Measurements from ENCODE around the gene HLF. TPM values are rescaled to one million over a fixed set of nuclear protein-coding genes. Genes with fewer than 3 reads are reported as not detected.
"Not testable (repeated sequence)": the region's sequence is repeated elsewhere in the genome, so short reads cannot be mapped to it uniquely, and the experiment has no call there.

HLF gene
- total RNA-seq, 1 experiment from 2014 or later: 1.3 TPM

DNA sequence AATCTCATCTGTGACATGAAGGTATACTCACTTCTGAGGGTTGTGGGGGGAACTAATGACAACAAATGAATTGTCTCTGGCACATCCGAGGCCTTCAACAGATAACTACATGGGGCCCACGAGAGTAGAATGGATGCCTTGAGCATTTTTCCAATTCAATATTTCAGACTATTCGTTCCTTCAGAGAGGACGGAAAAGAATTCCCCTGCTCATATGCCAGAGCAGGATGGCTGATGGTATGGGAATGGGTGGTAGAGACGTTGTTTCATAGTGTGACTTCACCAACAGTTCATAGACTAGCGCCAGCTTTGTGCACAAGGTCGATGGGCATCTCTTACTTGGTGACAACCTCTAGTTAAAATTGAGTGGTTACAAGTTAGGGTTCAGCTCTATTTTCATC is 61.3 kb downstream of the HLF start:
- Mint-ChIP-seq H3K4me3 (ENCODE audit: low read depth, unreplicated experiment) (no peak overlapping the region), H3K27ac (ENCODE audit: unreplicated experiment) (no peak overlapping the region), H3K9me3 (ENCODE audit: low read depth, unreplicated experiment) (peaks cover 2% of the 10 kb centered on the region), H3K4me1 (ENCODE audit: low read depth, unreplicated experiment) (peaks cover 21% of the 10 kb centered on the region), H3K27me3 (ENCODE audit: unreplicated experiment) (no peaks in the 10 kb centered on the region), H3K36me3 (ENCODE audit: insufficient read depth, unreplicated experiment) (no peaks in the 10 kb centered on the region)
- no peak for DNase-seq
- no TSS peak for BruUV-seq (replicated peaks)
- CTCF ChIA-PET: no interaction called here
- TF ChIP-seq, protein P1, sequence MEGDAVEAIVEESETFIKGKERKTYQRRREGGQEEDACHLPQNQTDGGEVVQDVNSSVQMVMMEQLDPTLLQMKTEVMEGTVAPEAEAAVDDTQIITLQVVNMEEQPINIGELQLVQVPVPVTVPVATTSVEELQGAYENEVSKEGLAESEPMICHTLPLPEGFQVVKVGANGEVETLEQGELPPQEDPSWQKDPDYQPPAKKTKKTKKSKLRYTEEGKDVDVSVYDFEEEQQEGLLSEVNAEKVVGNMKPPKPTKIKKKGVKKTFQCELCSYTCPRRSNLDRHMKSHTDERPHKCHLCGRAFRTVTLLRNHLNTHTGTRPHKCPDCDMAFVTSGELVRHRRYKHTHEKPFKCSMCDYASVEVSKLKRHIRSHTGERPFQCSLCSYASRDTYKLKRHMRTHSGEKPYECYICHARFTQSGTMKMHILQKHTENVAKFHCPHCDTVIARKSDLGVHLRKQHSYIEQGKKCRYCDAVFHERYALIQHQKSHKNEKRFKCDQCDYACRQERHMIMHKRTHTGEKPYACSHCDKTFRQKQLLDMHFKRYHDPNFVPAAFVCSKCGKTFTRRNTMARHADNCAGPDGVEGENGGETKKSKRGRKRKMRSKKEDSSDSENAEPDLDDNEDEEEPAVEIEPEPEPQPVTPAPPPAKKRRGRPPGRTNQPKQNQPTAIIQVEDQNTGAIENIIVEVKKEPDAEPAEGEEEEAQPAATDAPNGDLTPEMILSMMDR (IDR thresholded peaks at IDR 0.05; ENCODE audit: unreplicated experiment): no peak
- intact Hi-C loops (cut with micrococcal nuclease; ENCODE audit: unreplicated experiment): no loop called here

DNA sequence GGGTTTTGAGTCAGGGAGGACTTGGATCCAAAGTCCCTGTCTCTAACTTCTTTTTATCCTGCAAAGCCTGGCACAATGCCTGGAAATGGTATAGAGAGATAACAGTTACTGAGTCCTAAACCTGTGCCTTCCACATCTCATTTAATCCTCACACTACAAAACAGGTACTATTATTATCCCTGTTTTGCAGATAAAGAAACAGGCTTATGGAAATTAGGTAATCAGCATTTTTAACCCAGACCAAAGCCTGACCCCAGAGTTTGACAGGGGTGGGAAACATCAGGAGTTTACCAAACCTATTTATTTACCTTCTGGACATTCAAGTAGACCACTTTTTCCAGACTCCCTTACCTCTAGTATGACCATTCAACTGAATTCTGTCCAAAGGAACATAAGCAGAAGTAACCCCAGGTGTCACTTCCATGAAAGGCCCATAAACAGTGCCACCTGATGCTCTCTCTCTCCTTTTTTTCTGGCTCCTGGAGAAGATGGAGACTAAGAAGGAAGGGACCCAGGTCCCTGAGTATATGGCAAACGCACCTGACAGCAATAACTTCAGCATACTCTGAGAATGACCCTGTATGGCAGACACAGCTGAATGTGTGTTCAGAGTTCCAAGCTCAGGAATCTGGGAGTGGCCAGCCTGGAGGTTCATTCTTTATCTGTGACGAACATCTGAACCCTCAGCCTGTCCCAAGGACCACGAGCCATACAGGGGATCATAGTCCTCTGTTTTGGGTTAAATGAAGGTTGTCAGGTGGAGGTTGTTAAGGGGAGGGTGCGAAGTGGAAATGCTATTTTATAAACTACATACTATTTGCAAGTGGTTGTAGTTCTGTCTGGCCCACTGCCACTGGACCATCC is 62.7 kb downstream of the HLF start:
- TF ChIP-seq, protein P1 (IDR thresholded peaks at IDR 0.05; ENCODE audit: unreplicated experiment): no peak
- intact Hi-C loops (cut with micrococcal nuclease; ENCODE audit: unreplicated experiment): no loop called here
- BruUV-seq (replicated peaks): no TSS peak
- Mint-ChIP-seq H3K9me3 (ENCODE audit: low read depth, unreplicated experiment) (peaks cover 2% of the 10 kb centered on the region), H3K27me3 (ENCODE audit: unreplicated experiment) (no peaks in the 10 kb centered on the region), H3K36me3 (ENCODE audit: insufficient read depth, unreplicated experiment) (no peaks in the 10 kb centered on the region), H3K27ac (ENCODE audit: unreplicated experiment) (no peak overlapping the region), H3K4me1 (ENCODE audit: low read depth, unreplicated experiment) (peaks cover 27% of the 10 kb centered on the region), H3K4me3 (ENCODE audit: low read depth, unreplicated experiment) (no peak overlapping the region)
- CTCF ChIA-PET: no interaction called here
- DNase-seq: peak; percentile 7

DNA sequence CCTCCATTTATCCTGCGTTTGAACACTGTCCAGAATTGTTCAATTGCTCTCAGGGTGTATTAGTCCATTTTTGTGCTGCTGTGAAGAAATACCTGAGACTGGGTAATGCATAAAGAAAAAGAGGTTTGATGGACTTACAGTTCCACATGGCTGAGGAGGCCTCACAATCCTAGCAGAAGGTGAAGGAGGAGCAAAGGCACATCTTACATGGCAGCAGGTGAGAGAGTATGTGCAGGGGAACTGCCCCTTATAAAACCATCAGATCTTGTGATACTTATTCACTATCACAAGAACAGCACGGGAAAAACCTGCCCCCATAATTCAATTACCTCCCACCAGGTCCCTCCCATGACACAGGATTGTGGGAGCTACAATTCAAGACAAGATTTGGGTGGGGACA is 63.8 kb downstream of the HLF start:
- H3K4me3 Mint-ChIP-seq (ENCODE audit: low read depth, unreplicated experiment); DNase-seq; BruUV-seq (replicated peaks); H3K27ac Mint-ChIP-seq (ENCODE audit: unreplicated experiment); CTCF ChIA-PET; H3K36me3 Mint-ChIP-seq (ENCODE audit: insufficient read depth, unreplicated experiment); H3K9me3 Mint-ChIP-seq (ENCODE audit: low read depth, unreplicated experiment); H3K27me3 Mint-ChIP-seq (ENCODE audit: unreplicated experiment); intact Hi-C loops (cut with micrococcal nuclease; ENCODE audit: unreplicated experiment): not testable (repeated sequence)
- H3K4me1 Mint-ChIP-seq (ENCODE audit: low read depth, unreplicated experiment): peaks cover 31% of the 10 kb centered on the region

DNA sequence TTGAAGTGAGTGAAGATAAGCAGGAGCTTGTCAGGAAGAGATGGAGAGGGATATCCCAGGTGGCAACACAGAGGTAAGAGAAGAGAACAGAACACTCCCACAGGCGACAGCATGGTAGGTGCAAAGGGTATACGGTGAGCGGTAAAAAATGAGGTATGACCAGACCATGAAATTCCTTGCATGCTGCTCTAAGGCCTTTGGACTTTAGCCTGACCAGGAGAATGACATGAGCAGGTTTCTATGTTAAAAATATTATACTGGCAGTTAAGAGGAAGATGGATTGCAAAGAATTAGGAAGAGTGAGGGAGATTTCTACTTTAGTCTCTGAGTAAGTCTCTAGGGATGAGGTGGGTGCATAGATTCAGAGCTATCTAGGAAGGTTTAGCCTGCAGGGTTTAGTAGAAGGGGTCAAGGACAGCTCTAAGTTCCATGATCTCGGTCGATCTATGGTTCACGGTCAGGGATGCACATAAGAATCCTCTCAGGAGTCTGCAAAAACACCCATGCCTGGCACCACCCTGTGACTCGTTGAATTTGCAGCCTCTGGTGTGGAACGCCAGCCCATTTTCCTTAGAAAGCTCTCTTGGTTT is 65.7 kb downstream of the HLF start:
- Mint-ChIP-seq H3K36me3 (ENCODE audit: insufficient read depth, unreplicated experiment) (no peaks in the 10 kb centered on the region), H3K27me3 (ENCODE audit: unreplicated experiment) (peaks cover 6% of the 10 kb centered on the region), H3K4me3 (ENCODE audit: low read depth, unreplicated experiment) (no peak overlapping the region), H3K27ac (ENCODE audit: unreplicated experiment) (no peak overlapping the region), H3K9me3 (ENCODE audit: low read depth, unreplicated experiment) (peaks cover 2% of the 10 kb centered on the region), H3K4me1 (ENCODE audit: low read depth, unreplicated experiment) (peaks cover 31% of the 10 kb centered on the region)
- intact Hi-C loops (cut with micrococcal nuclease; ENCODE audit: unreplicated experiment): no loop called here
- no TSS peak for BruUV-seq (replicated peaks)
- TF ChIP-seq, protein P1 (IDR thresholded peaks at IDR 0.05; ENCODE audit: unreplicated experiment): no peak
- CTCF ChIA-PET: no interaction called here
- peak; percentile 6 for DNase-seq
